Ovary (tissue), 3 donors: ENCODE results near the gene PPP6R1.

Experiments
- EP300 ChIP-seq: sonication (generic); formaldehyde crosslinking; IDR thresholded peaks from one replicate; pipeline ENCODE4 v1.6.1; 2017; ENCODE audit warnings: antibody characterized with exemption
- TF ChIP-seq, protein P1 (sequence below), 3 donors: fragments of 450-650 bp in 2 of 3; fragments of 200-600 bp in 1 of 3; IDR thresholded peaks; one replicate each; pipeline versions ENCODE4 v1.5.1 to v1.8.0; 2016 to 2022; ENCODE audit warnings: antibody characterized with exemption in 3 of 3, mild to moderate bottlenecking in 1 of 3
- donor health status: DM: no; HTN: no; CAD: no.

DNA sequence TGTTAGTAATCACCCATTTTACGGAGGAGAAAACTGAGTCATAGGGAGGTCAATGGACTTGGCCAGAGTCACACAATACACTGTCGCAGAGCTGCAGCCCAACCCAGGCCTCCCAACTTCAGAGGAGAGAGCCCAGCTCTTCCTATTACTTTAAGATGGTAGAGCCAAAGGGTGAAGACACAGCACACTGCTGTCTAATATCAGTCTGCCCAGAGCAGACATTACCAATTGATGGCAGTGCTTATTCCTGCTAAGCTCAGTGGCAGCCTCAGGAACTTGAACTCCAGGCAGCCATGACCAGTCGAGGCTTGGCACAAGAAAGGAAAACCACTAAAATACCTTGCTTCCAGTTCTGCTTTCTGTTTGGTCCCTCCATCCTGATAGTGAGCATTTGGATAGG, 47.9 kb upstream of the PPP6R1 start:
- TF ChIP-seq, protein P1, sequence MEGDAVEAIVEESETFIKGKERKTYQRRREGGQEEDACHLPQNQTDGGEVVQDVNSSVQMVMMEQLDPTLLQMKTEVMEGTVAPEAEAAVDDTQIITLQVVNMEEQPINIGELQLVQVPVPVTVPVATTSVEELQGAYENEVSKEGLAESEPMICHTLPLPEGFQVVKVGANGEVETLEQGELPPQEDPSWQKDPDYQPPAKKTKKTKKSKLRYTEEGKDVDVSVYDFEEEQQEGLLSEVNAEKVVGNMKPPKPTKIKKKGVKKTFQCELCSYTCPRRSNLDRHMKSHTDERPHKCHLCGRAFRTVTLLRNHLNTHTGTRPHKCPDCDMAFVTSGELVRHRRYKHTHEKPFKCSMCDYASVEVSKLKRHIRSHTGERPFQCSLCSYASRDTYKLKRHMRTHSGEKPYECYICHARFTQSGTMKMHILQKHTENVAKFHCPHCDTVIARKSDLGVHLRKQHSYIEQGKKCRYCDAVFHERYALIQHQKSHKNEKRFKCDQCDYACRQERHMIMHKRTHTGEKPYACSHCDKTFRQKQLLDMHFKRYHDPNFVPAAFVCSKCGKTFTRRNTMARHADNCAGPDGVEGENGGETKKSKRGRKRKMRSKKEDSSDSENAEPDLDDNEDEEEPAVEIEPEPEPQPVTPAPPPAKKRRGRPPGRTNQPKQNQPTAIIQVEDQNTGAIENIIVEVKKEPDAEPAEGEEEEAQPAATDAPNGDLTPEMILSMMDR (IDR thresholded peaks at IDR 0.05) = no peak
- no peak for TF ChIP-seq EP300
